ENCODE results near the gene GFPT2. TPM values are rescaled to one million over a fixed set of nuclear protein-coding genes. Genes with fewer than 3 reads are reported as not detected.

GFPT2 gene
- total and polyA plus RNA-seq, 2 of the 8 experiments (the other 6 are each of a cell fraction or from before 2014, with no cell fraction given) = 83.7 to 143 TPM

- Histone ChIP-seq H2BK120ac (replicated peaks; ENCODE audit: low read depth, low read length) (no peak overlapping the region), H2BK12ac (ENCODE audit: low read depth, low read length) (no peak overlapping the region), H3K27ac (ENCODE audit: low read depth, low read length) (no peak overlapping the region), H3K27me3 (replicated peaks in 1 of 4; ENCODE audit: control insufficient read depth in 3 of 4, extremely low read depth in 1 of 4, insufficient read depth in 3 of 4, low read length in 3 of 4) (no peaks in the 10 kb centered on the region), H2AK5ac (ENCODE audit: low read depth, low read length) (no peak overlapping the region), H4K91ac (replicated peaks; ENCODE audit: insufficient read length, low read length) (no peak overlapping the region), H2BK20ac (ENCODE audit: low read length) (no peak overlapping the region), H3K18ac (ENCODE audit: extremely low read depth, low read length) (no peak overlapping the region), H3K23ac (ENCODE audit: insufficient read length) (no peak overlapping the region), H3K79me2 (ENCODE audit: control insufficient read depth in 1 of 2, insufficient read depth in 2 of 2, low read length in 2 of 2) (peaks cover 7 to 51% of the 10 kb centered on the region in 2 experiments; a peak in 3 of 4 replicates), H4K20me1 (replicated peaks in 1 of 2; ENCODE audit: control insufficient read depth in 1 of 2, insufficient read depth in 2 of 2, low read length in 2 of 2) (peaks cover 8 to 9% of the 10 kb centered on the region in 2 experiments), H3K4me3 (ENCODE audit: extremely low read depth in 1 of 4, insufficient read depth in 2 of 4, low read depth in 3 of 4, low read length in 4 of 4) (no peak overlapping the region), H3K9ac (replicated peaks in 1 of 4; ENCODE audit: extremely low read depth in 1 of 4, low read depth in 3 of 4, low read length in 3 of 4) (no peak overlapping the region), H4K5ac (ENCODE audit: insufficient read length, low read depth, low read length) (no peak overlapping the region), H3K4ac (replicated peaks; ENCODE audit: insufficient read length, low read depth, low read length) (no peak overlapping the region), H2BK5ac (ENCODE audit: low read depth, low read length) (no peak overlapping the region), H3K9me3 (ENCODE audit: insufficient read depth in 2 of 2, low read depth in 1 of 2, low read length in 1 of 2) (no peaks in the 10 kb centered on the region), H3K4me2 (ENCODE audit: insufficient read depth in 1 of 2, low read depth in 2 of 2, low read length in 2 of 2) (no peak overlapping the region; a peak in 2 of 4 replicates), H3K23me2 (ENCODE audit: low read depth, low read length) (peaks cover 5% of the 10 kb centered on the region; the same call in 1 of the 2 replicates), H2AFZ (ENCODE audit: low read length) (no peak overlapping the region), H3K36me3 (ENCODE audit: control insufficient read depth in 2 of 4, insufficient read depth in 4 of 4, low read length in 3 of 4) (peaks cover 0 to 7% (median 2%) of the 10 kb centered on the region in 4 experiments; a peak in 3 of 8 replicates), H3K56ac (replicated peaks; ENCODE audit: insufficient read length, low read depth, low read length) (no peak overlapping the region), H2BK15ac (ENCODE audit: low read length) (no peak overlapping the region), H3K79me1 (ENCODE audit: low read depth, low read length) (peaks cover 14% of the 10 kb centered on the region), H3K14ac (ENCODE audit: insufficient read length) (no peak overlapping the region), H4K8ac (ENCODE audit: extremely low read depth, insufficient read depth, low read length) (no peak overlapping the region), H3K4me1 (replicated peaks in 1 of 4; ENCODE audit: control insufficient read depth in 3 of 4, insufficient read depth in 4 of 4, low read length in 3 of 4) (peaks cover 0 to 6% (median 4%) of the 10 kb centered on the region in 4 experiments; a peak in 5 of 7 replicates)
- FAIRE-seq = no peak
- CTCF ChIA-PET (ENCODE audit: partially characterized antibody) = interaction anchor here (0.6 to 9.0 kb wide), 10 partner anchors 13 to 316 kb away, joined by 3 to 88 read pairs (median 4); no protein-coding TSS in a partner anchor
- WGBS, 2 experiments (ENCODE audit: extremely low coverage in 1 of 2, insufficient coverage in 1 of 2, insufficient read length in 1 of 2, insufficient replicate concordance in 2 of 2, low coverage in 1 of 2, low lambda C conversion rate in 2 of 2, missing lambda C conversion rate in 1 of 2) = 93% methylated on average over 5 of the region's 5 CpGs; no CpG with 5 or more reads in 1 of the 2 experiments
- POLR2A ChIA-PET (ENCODE audit: partially characterized antibody) = interaction anchor here (1.2 to 1.4 kb wide), 2 partner anchors 10 to 59 kb away, joined by 3 to 5 read pairs; no protein-coding TSS in a partner anchor
- TF ChIP-seq RAD21 (IDR thresholded peaks at IDR 0.05 in 1 of 2, conservative IDR thresholded peaks at IDR 0.05 in 1 of 2; ENCODE audit: low read depth in 2 of 2, low read length in 2 of 2) (no peak), FOSL1 (IDR thresholded peaks at IDR 0.05; ENCODE audit: insufficient read depth, low read depth, low read length) (no peak), TEAD4 (IDR thresholded peaks at IDR 0.05; ENCODE audit: low read depth, low read length) (no peak), CBX5 (IDR thresholded peaks at IDR 0.05; ENCODE audit: low read depth, low read length) (no peak), TBP (IDR thresholded peaks at IDR 0.05; ENCODE audit: low read depth, low read length) (no peak), BRCA1 (IDR thresholded peaks at IDR 0.05; ENCODE audit: low read depth, low read length) (no peak), CTBP2 (IDR thresholded peaks at IDR 0.05; ENCODE audit: borderline replicate concordance, insufficient read depth, insufficient read length, low read length) (no peak), KDM4A (IDR thresholded peaks at IDR 0.05; ENCODE audit: low read depth, low read length, severe bottlenecking) (no peak), ATF3 (IDR thresholded peaks at IDR 0.05; ENCODE audit: insufficient read depth, low read depth, low read length) (no peak), SRF (IDR thresholded peaks at IDR 0.05; ENCODE audit: low read depth, low read length) (no peak)
- no peak for DNase-seq (ENCODE audit: low read depth in 1 of 2, low spot score in 2 of 2)
Observed at GRCh38 chr5:180289966-180290365, 63.2 kb downstream of the GFPT2 start.

Measured in H1 (cell line).